IPS-11a (cell line): ENCODE data around the gene ADGRG1.
"Not testable (repeated sequence)": the region's sequence is repeated elsewhere in the genome, so short reads cannot be mapped to it uniquely, and the experiment has no call there.

ENCODE experiments used
- H3K4me3 ChIP-seq: one replicate; pipeline ENCODE4 v1.5.1; 2013; ENCODE audit warnings: low read depth, low read length, control low read depth

ADGRG1 gene

DNA sequence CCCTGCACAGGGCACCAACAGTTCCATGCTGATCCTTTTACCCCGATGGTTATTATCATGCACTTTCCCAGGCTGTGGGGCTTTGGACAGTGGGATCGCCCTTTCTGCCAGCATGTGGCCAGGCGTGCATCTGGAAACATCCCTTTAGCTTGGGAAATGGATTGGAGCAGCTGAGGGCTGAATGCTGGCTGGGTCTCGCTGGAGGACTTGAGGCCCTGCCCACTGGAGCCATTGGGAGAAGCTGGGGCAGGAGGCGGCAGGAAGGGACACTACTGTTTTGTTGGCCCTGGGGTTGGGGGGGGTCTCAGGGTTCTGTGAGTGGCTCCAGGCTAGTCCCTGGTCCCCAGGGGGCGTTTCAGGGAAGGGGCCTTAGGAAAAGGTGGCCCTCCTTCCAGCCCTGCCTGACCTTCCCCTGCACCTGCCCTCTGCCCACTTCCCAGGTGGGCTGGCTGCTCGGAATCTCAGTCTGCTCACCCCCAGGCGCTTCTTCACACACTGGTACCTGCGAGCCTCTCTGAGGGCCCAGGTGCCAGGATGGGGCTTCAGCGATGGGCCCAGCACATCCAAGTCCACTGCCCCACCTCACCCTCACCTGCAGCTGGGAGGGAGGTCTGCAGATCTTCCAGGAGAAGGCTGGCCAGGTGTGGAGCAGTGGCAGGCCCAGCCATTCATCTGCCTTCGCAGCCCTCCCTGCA is 38.1 kb downstream of the ADGRG1 start:
- no peak overlapping the region for H3K4me3 ChIP-seq

DNA sequence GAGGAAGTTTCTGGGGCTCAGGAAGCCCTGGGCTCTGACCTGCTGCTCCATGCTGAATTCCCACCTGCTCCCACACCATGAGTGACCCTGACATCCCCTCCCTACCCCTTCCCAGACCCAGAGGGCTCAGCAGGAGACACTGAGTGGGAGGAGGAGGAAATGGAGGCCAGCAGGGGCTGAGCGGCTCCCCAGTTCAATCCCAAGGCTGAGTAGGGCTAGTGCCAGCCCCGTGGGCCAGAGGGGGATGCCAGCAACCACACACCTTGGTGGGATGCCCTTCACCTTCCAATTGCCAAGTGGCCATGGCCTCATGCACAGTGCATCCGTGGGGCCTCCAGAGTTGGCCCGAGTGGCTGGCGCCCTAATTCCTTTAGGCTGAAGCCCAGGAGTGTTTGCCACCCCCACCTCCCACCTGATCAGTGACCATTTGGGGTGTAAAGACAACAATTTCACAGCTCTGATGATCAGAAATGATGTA is 38.7 kb downstream of the ADGRG1 start:
- no peak overlapping the region for H3K4me3 ChIP-seq

DNA sequence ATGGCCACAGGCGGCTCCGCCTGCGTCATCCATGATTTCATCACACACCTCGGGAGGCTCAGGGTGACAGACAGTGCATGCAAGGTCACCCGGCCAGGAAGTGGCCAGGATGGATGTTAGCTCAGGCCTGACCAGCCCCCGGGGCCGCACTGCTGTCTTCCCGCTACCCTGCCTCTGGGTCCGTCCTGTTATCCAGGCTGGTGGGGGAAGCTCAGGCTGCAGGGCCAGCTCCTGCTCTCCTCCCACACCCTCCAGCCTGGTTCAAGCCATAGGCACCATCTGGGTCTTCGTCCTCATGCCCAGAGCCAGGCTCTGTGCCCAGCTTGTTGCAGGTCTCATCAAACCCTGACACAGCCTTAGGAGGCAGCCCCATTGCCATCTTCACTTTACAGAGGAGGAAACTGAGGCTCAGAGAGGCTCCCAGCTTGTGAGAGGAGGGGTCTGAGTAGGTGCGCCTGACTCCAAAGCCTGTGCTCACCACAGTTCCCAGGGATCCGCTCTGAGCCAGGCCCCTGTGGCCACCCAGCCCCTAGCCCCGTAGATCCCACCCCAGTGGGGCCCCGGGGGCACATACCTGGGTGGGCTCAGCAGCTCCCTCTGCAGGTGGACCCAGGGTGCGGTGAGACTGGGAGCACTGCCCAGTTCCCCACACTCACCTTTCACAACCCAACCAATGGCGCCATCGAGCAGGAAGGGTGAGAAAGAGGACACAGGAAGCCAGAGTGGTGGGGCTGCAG is 39.3 kb downstream of the ADGRG1 start:
- H3K4me3 ChIP-seq = no peak overlapping the region

DNA sequence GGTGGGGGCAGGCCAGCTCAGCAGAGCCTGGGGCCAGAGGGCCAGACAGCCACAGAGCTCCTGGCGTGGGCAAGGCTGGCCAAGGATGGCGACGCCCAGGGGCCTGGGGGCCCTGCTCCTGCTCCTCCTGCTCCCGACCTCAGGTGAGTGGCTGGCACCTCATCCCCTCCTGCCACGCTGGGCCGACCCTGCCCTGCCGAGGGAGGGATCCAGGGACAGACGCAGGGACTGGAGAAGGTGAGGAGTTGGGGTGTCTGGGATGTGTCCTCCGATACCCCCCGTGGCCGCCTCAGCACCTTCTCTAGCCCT is 39.8 kb downstream of the ADGRG1 start, which contains the start of gene ADGRG3:
Gene ADGRG3, plus strand, starts transcription at position 44 of the 309 bp plus-strand sequence. Its CDS starts 42 bp downstream, at position 86.
- no peak within 1 kb of the TSS for H3K4me3 ChIP-seq

DNA sequence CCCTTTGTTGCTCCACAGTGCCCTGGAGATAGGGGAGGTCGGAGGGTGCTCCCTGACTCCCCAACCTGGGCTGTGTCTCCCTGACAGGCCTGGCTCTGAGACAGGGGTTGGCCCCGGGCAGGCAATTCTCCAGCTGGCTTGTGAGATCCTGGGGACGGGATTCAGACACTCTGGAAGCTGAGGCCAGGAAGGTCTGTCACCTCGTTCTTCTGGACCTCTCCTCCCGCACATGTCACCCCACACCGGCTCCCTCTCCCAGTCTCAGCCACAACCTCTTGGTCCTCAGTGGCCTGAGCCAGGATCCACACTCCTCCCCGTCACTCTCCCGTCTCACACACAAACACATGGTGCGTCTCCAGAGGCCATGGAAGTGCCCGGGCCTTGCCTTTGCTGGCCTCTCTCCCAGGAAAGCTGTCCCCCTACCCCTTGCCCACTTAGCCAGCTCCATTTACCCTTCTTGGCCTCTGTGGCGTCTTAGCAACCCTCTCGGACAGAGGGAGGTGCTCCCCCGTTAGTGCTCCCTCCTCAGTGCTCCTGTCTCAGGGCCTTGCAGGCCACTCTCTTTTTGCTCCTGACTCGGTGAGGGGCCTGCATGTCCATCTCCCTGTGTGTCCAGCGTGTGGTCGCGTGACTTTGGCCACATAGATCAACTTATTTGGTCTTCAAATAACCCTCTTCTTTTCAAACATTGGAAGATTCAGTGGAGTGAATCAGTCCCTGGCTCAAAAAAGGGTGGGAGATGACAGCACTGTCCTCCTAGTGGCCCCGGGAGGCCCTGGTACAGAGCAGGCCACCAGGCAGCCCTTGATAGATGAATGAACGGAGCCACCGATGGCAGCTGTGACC is 40.4 kb downstream of the ADGRG1 start:
- H3K4me3 ChIP-seq = no peak overlapping the region

DNA sequence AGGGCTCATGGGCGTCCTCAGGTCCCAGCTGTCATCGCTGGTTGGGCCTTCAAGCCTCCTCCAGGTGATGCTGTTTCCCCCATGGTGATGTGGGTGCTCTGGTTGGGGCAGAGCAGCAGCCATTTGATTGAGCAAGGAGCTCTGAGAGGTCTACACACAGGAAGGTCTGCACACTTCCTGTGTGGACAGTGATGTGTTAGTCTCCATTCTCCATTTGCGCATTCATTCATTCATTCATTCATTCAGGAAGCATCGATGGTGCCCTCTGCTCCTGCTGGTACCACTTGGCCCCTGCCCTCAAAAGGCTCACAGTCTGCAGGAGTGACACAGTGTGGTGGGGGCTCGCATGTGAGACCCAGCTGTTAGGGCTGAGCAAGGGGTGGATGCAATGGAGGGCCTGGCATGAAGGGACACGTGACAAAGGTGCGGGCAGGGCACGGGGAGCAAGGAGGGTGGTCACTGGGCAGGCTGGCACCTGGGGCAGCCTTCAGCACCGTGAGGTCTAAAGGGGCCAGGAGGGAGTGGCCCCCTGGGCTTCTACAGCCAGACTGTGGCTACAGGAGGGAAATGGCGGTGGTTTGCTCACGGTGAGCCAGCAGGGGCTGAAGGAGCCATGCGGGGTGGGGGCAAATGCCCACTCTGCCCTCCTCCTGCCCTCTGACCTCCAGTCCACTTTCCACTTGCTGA is 41.2 kb downstream of the ADGRG1 start:
- no peak overlapping the region for H3K4me3 ChIP-seq

DNA sequence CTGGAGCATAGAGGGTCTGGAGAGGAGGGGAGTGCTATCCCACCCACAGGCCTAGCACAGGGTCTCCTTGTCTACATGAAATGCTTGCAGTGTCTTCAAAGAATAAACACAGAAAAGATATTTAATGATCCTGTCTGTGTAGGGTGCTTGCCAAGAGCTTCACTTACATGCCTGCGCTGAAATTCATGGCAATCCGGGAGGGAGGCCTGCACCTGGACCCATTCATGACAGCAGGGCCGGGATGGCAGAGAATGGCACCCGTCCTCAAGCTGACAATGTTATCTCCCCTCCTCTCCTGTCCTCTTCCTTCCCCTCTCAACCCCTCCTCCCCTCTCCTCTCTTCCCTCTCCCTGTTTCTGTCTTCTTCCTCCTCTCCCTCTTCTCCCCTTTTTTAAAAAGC is 41.8 kb downstream of the ADGRG1 start:
- H3K4me3 ChIP-seq = no peak overlapping the region

DNA sequence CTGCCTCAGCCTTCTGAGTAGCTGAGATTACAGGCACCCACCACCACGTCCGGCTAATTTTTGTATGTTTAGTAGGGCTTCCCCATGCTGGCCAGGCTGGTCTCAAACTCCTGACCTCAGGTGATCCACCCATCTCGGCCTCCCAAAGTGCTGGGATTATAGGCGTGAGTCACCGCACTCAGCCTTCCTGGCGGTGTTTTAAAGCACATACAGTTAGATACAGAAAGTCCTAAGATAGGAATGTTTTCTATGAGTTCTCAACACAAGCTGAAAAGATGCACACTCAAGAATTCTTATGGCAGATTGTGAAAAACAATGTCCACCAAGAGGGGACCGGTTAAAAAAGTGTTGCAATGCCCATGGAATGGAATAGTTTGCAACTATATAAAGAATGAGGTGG is 43.0 kb downstream of the ADGRG1 start:
- H3K4me3 ChIP-seq = not testable (repeated sequence)

DNA sequence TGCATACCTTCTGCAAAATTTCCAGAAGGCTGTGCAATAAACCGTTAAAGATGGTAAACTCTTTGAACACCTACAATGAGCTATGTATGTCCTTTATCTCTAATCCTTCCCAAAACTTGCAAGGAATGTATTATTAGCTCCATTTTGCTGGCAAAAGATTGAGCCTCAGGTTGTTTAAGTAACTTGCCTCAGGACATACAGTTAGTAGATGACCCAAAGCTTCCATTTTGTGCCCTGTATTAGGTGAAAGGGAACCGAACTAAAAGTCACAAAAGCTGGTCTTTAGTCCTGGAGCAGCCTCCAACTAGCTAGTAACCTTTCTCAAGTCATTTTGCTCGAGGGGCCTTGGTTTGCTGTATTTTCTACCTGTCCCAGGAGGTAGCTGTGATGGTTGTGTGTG is 44.0 kb downstream of the ADGRG1 start:
- no peak overlapping the region for H3K4me3 ChIP-seq

DNA sequence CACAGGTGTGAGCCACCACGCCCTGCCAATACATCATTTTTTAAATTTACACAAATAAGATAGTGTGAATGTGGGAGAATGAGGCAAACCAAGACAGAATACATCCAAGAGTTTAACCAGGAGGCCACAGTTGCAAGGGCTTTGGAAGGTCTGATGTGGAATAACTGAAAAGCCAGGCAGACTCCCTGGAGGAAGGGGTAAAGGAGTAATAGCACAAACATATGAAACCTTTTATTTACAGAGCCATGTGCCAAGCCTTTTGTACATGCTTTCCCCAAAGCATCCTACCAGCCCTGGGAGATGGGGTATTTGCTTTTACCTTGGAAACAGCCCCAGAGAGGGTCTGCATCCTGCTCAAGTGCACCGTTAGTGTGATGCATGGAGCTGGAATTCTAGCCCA is 44.4 kb downstream of the ADGRG1 start:
- no peak overlapping the region for H3K4me3 ChIP-seq

DNA sequence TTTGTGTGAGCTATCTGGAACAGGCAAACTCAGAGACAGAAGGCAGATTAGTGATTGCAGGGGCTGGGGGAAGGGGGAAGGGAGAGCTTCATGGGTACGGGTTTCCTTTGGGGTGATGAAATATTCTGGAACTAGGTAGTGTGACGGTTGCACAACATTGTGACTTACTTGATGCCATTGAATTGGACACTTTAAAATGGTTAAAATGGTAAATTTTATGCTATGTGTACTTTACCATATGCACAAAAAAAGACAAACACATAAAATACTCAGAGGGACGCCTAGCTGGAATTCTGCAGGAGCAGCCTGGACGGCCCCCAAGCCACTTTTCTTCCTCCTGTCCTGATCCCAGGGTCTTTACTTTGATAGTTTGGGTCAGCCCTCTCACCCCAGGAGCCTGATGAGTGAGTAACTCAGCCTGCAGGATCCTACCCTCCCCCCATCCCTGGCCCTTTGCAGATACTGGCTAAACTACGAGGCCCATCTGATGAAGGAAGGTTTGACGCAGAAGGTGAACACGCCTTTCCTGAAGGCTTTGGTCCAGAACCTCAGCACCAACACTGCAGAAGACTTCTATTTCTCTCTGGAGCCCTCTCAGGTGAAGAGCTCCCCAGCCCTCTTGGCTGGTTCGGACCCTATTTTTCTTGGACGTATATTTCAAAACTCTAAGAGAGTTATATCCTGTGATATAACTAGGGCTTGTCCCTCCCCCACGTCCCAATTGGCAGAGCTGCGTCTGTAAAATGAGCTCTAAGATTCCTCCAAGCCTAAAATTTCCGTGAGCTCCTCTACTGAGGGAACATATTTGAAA is 47.5 kb downstream of the ADGRG1 start:
- H3K4me3 ChIP-seq = no peak overlapping the region

DNA sequence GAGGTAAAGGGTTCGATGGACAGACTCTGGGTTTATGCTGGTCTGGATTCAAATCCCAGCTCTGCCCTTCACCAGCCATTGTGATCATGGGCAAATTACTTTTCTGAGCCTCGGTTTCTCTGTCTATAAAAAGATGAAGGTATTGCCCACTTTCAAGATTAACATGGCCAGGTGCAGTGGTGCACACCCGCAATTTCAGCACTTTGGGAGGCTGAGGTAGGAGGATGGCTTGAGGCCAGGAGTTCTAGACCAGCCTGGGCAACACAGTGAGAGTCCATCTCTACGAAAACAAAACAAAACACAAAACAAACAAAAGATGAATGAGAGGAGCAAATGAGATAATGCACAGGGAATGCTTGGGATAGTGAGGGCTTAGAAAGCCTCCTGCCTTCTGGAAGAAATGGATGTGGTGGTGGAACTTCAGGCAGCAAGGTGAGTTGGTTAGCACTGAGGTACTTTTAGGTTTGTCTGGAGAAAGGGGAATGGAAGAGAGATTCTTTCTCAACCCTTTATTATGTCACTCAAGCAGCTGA is 48.2 kb downstream of the ADGRG1 start:
- no peak overlapping the region for H3K4me3 ChIP-seq

DNA sequence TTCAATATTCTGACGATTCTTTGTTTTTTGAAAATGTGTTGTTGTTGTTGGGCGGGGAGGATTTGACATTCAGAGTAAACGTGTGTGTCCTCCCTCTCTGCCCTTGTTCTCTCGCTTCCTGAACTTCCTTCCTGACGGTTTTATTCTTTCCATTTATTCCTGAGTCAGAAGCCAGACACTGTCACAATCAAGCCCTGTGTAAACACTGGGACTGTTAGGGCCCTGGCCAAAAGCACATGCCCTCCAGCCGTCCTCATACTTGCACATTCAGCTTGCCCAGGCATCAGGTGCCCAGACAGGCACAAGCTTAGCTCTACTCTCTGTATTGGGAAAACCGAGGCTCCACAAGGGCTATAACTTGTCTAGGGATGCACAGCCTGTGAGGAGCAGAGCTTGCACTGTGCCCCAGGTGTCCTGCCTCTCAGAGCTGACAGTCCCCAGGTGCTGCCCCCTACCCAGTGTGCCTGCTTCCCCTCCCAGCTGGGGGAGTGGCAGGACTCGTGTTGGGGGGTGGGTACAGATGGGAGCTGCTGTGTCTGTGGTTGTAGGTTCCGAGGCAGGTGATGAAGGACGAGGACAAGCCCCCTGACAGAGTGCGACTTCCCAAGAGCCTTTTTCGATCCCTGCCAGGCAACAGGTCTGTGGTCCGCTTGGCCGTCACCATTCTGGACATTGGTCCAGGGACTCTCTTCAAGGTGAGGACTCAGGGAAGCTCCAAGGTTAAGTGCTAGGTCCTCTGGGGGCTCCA is 49.4 kb downstream of the ADGRG1 start:
- no peak overlapping the region for H3K4me3 ChIP-seq

DNA sequence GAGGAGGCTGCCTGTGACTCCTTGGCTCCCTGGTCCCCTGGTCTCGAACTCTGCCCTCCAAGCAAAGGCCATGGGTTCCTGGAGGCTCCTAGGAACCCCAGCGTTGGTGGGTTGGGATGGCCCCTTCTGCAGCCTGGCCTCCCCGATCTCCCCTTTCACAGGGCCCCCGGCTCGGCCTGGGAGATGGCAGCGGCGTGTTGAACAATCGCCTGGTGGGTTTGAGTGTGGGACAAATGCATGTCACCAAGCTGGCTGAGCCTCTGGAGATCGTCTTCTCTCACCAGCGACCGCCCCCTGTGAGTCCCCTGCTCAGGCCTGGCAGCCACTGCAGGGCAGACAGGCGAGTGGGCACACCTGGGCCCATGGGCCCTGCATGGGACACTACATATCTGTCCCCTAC is 50.6 kb downstream of the ADGRG1 start:
- H3K4me3 ChIP-seq = no peak overlapping the region

DNA sequence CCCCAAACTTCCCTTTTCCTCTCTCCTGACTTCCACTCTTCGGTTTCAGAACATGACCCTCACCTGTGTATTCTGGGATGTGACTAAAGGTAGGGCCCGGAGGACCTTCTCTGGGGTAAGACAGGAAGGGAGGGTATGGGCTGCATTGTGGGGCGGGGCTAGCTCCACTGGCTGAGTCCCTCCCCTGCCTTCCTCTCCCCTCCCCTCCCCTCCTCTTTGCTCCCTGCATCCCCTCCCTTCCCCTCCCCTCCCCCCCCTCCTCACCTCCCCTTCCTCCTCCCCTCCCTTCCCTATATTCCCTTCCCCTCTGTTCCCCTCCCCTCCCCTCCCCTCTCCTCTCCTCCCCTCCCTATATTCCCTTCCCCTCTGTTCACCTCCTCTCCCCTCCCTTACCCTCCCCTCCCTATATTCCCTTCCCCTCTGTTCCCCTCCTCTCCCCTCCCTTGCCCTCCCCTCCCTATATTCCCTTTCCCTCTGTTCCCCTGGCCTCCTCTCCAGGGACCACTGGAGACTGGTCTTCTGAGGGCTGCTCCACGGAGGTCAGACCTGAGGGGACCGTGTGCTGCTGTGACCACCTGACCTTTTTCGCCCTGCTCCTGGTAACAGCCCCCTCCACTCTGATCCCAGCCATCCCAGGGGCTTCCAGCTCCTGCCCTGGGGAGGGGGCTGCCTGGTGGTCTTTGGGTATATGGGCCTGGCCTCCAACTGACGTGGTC is 51.5 kb downstream of the ADGRG1 start:
- H3K4me3 ChIP-seq = no peak overlapping the region

DNA sequence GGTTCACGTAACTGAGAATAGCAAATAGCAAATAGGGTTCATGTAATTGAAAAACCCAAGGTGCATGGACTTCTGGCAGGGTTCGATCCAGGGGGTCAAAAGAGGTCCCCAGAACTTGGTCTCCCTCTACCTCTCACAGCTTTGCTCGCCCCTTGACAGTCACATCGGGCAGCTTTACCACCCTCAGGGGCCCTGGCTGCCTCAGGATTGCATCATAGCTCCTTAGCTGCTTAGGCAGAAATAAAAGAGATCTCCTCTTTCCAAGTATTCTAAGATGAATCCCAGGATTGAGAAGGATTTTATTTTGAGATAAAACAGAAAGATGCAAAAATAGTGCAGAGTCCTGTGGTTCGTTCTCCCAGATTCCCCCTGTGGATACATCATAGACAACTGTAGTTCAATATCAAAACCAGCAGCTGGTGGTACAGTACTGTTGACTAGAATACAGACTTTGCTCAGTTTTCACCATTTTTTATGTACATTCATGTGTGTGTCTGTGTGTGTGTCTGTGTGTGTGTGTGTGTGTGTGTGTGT is 52.5 kb downstream of the ADGRG1 start:
- no peak overlapping the region for H3K4me3 ChIP-seq

DNA sequence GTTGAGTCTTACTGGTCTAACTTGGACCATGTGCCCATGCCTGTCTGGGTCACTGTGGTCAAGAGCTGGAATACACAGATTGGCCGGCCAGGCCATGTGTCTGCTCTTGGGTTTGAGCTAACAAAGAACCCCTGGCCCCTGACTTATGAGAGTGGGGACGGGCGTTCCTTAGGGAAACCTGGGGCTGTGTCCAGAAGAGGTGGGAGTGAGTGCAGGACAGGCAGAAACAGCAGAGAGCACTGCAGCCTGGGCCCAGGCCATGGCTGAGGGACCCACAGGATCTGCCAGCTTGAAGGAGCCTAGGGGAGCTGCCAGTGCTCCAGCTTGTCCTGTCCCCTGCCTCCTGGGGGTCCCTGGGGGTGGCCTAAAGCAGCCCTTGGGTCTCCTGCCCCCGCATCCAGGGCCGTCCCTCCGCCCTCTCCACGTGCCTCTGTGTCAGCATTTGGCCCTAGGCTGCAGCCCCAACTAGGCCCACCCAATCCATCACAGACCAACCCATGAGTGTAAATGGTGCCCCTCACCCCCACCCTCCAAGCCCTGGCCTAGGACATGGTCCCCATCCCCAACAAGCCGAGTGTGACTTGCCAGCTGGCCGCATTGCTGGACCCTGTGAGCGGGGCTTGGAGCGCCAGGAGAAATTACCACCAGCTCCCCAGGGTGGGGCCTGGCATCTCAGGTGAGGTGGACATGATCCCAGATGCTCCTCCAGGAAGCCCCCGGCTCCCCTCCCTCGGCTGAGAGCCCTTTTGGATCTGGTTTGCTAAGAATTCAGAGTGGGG is 53.7 kb downstream of the ADGRG1 start:
- H3K4me3 ChIP-seq = no peak overlapping the region
